ENCODE results near the gene ALKBH4. TPM values are rescaled to one million over a fixed set of nuclear protein-coding genes. Genes with fewer than 3 reads are reported as not detected.

Gene ALKBH4
- total RNA-seq, 2 donors from 2014 or later: 25.2 to 27.0 TPM

- WGBS: 89% methylated on average over 4 of the region's 4 CpGs
- TF ChIP-seq CTCF (IDR thresholded peaks at IDR 0.05) (no peak), POLR2AphosphoS5 (IDR thresholded peaks at IDR 0.05) (no peak), POLR2A (IDR thresholded peaks at IDR 0.05) (no peak)
- H3K27ac ChIP-seq: no peak overlapping the region
- intact Hi-C loops (cut with DNase I): no loop called here
- H3K4me3 ChIP-seq: no peak overlapping the region
- no peaks in the 10 kb centered on the region for H3K9me3 ChIP-seq
- peaks cover 8% of the 10 kb centered on the region for H3K4me1 ChIP-seq (replicated peaks)
- no peak for DNase-seq (ENCODE audit: low spot score)
- no peaks in the 10 kb centered on the region for H3K27me3 ChIP-seq (replicated peaks; ENCODE audit: insufficient read depth)
- peaks cover under 1 to 5% of the 10 kb centered on the region in 2 donors for H3K36me3 ChIP-seq
These were observed 51.1 kb downstream of the ALKBH4 start for GRCh38 chr7:102413611-102414010.

GRCh38 chr7:102413091-102413490, 51.6 kb downstream of the ALKBH4 start:
- TF ChIP-seq CTCF (IDR thresholded peaks at IDR 0.05) (no peak), POLR2AphosphoS5 (IDR thresholded peaks at IDR 0.05) (no peak), POLR2A (IDR thresholded peaks at IDR 0.05) (no peak)
- H3K36me3 ChIP-seq: peaks cover 4 to 5% of the 10 kb centered on the region in 2 donors
- H3K4me3 ChIP-seq: no peak overlapping the region
- no peak overlapping the region for H3K27ac ChIP-seq
- H3K4me1 ChIP-seq (replicated peaks): peaks cover 8% of the 10 kb centered on the region
- no peaks in the 10 kb centered on the region for H3K9me3 ChIP-seq
- WGBS: 60% methylated on average over 5 of the region's 5 CpGs
- intact Hi-C loops (cut with DNase I): no loop called here
- DNase-seq (ENCODE audit: low spot score): no peak
- no peaks in the 10 kb centered on the region for H3K27me3 ChIP-seq (replicated peaks; ENCODE audit: insufficient read depth)

- intact Hi-C loops (cut with DNase I): no loop called here
- Histone ChIP-seq H3K36me3 (peaks cover 5 to 8% of the 10 kb centered on the region in 2 donors), H3K9me3 (no peaks in the 10 kb centered on the region), H3K27me3 (replicated peaks; ENCODE audit: insufficient read depth) (no peaks in the 10 kb centered on the region), H3K4me1 (replicated peaks) (peaks cover 8% of the 10 kb centered on the region), H3K27ac (no peak overlapping the region), H3K4me3 (no peak overlapping the region)
- DNase-seq (ENCODE audit: low spot score): peak; percentile 49
- TF ChIP-seq POLR2AphosphoS5 (IDR thresholded peaks at IDR 0.05) (peak; percentile 58), POLR2A (IDR thresholded peaks at IDR 0.05) (no peak), CTCF (IDR thresholded peaks at IDR 0.05) (peak in 3 of 4 experiments; percentile 30 to 65 (median 64))
- 17% methylated on average over 6 of the region's 6 CpGs for WGBS
These were observed 52.1 kb downstream of the ALKBH4 start for GRCh38 chr7:102412548-102412947.

- H3K27me3 ChIP-seq (replicated peaks; ENCODE audit: insufficient read depth): no peaks in the 10 kb centered on the region
- WGBS: 98% methylated on average over 5 of the region's 5 CpGs
- intact Hi-C loops (cut with DNase I): no loop called here
- no peaks in the 10 kb centered on the region for H3K9me3 ChIP-seq
- TF ChIP-seq POLR2A (IDR thresholded peaks at IDR 0.05): no peak
- TF ChIP-seq CTCF (IDR thresholded peaks at IDR 0.05): no peak
- no peak for TF ChIP-seq POLR2AphosphoS5 (IDR thresholded peaks at IDR 0.05)
- peaks cover 8% of the 10 kb centered on the region for H3K4me1 ChIP-seq (replicated peaks)
- no peak overlapping the region for H3K27ac ChIP-seq
- no peak for DNase-seq (ENCODE audit: low spot score)
- H3K36me3 ChIP-seq: peaks cover 9 to 10% of the 10 kb centered on the region in 2 donors
- no peak overlapping the region for H3K4me3 ChIP-seq
These were observed 53.7 kb downstream of the ALKBH4 start for GRCh38 chr7:102410918-102411317.

- H3K4me3 ChIP-seq: no peak overlapping the region
- H3K9me3 ChIP-seq: no peaks in the 10 kb centered on the region
- 73% methylated on average over 6 of the region's 6 CpGs for WGBS
- no peak for DNase-seq (ENCODE audit: low spot score)
- intact Hi-C loops (cut with DNase I): no loop called here
- H3K27ac ChIP-seq: no peak overlapping the region
- no peaks in the 10 kb centered on the region for H3K27me3 ChIP-seq (replicated peaks; ENCODE audit: insufficient read depth)
- H3K36me3 ChIP-seq: peaks cover 9 to 13% of the 10 kb centered on the region in 2 donors
- TF ChIP-seq POLR2A (IDR thresholded peaks at IDR 0.05) (no peak), CTCF (IDR thresholded peaks at IDR 0.05) (no peak), POLR2AphosphoS5 (IDR thresholded peaks at IDR 0.05) (no peak)
- peaks cover 4% of the 10 kb centered on the region for H3K4me1 ChIP-seq (replicated peaks)
These were observed 54.5 kb downstream of the ALKBH4 start for GRCh38 chr7:102410123-102410522.

Data from prostate gland (tissue), 2 donors.